Large intestine (tissue), 3 donors: ENCODE results near the gene CNBP. TPM values are rescaled to one million over a fixed set of nuclear protein-coding genes. Genes with fewer than 3 reads are reported as not detected.
"Not testable (repeated sequence)": the region's sequence is repeated elsewhere in the genome, so short reads cannot be mapped to it uniquely, and the experiment has no call there.

Source experiments
- DNase-seq, 2 donors: peaks; one replicate each; pipeline versions ENCODE4 v3.0.0 to v3.0.0-alpha.2; 2013
- H3K27ac ChIP-seq: one replicate; pipeline ENCODE4 v1.5.1; 2013; ENCODE audit warnings: low read length
- H3K27me3 ChIP-seq: 2 replicates; pipeline ENCODE4 v1.6.1; 2013; ENCODE audit warnings: low read length; ENCODE audit not compliant: control insufficient read depth, insufficient read depth
- H3K36me3 ChIP-seq: 2 replicates; pipeline ENCODE4 v1.6.1; 2013; ENCODE audit warnings: low read length; ENCODE audit not compliant: control insufficient read depth, insufficient read depth
- H3K4me1 ChIP-seq: one replicate; pipeline ENCODE4 v1.6.1; 2013; ENCODE audit warnings: low read length; ENCODE audit not compliant: control insufficient read depth, insufficient read depth
- H3K4me3 ChIP-seq: one replicate; pipeline ENCODE4 v1.5.1; 2013; ENCODE audit warnings: low read length
- H3K9me3 ChIP-seq: one replicate; pipeline ENCODE4 v1.6.1; 2013; ENCODE audit warnings: mild to moderate bottlenecking, low read depth, low read length, moderate library complexity; ENCODE audit not compliant: control insufficient read depth
- WGBS: methylation state at CpG from one replicate; pipeline ENCODE4 v1.1.5; 2013; ENCODE audit warnings: low lambda C conversion rate; ENCODE audit not compliant: insufficient coverage; 5-methylcytosine and 5-hydroxymethylcytosine counted together
- polyA plus RNA-seq: library from polyadenylated mRNA; unstranded; fragments of 120-200 nt; gene quantifications from one replicate; pipeline ENCODE4 v1.2.1, GENCODE V29; 2013

Gene CNBP
- polyA plus RNA-seq, 1 donor = 310 TPM

GRCh38 chr3:129189793-129190192 lies 6.1 kb upstream of the CNBP start:
- H3K4me1 ChIP-seq, H3K27me3 ChIP-seq, H3K4me3 ChIP-seq, H3K27ac ChIP-seq, H3K9me3 ChIP-seq, H3K36me3 ChIP-seq, DNase-seq: not testable (repeated sequence)
- WGBS = no CpG with 5 or more reads among the region's 8 CpGs

GRCh38 chr3:129187857-129188256 lies 4.2 kb upstream of the CNBP start:
- DNase-seq = no peak
- no CpG with 5 or more reads among the region's 1 CpG for WGBS
- no peak overlapping the region for H3K27ac ChIP-seq
- no peaks in the 10 kb centered on the region for H3K9me3 ChIP-seq
- H3K4me3 ChIP-seq = no peak overlapping the region
- no peaks in the 10 kb centered on the region for H3K36me3 ChIP-seq
- no peaks in the 10 kb centered on the region for H3K27me3 ChIP-seq
- H3K4me1 ChIP-seq = peaks cover 14% of the 10 kb centered on the region

- Histone ChIP-seq H3K9me3 (no peaks in the 10 kb centered on the region), H3K27me3 (no peaks in the 10 kb centered on the region), H3K27ac (peak overlapping the region; percentile 79), H3K4me1 (peaks cover 14% of the 10 kb centered on the region), H3K36me3 (no peaks in the 10 kb centered on the region), H3K4me3 (no peak overlapping the region)
- peak; percentile 58 to 83 for DNase-seq
- 33% methylated on average over 1 of the region's 3 CpGs for WGBS
Measured at GRCh38 chr3:129185783-129186182, 2.1 kb upstream of the CNBP start.

- not testable (repeated sequence) for H3K9me3 ChIP-seq, H3K36me3 ChIP-seq, H3K27me3 ChIP-seq, DNase-seq
- peak overlapping the region; percentile 62 for H3K4me3 ChIP-seq
- WGBS = 80% methylated on average over 2 of the region's 20 CpGs
- peaks cover 20% of the 10 kb centered on the region for H3K4me1 ChIP-seq
- peak overlapping the region; percentile 79 for H3K27ac ChIP-seq
Measured at GRCh38 chr3:129184784-129185542, 1.3 kb upstream of the CNBP start.

- peaks cover 3% of the 10 kb centered on the region for H3K36me3 ChIP-seq
- H3K27me3 ChIP-seq = no peaks in the 10 kb centered on the region
- DNase-seq = peak in 1 of 2 donors; percentile 32
- H3K4me1 ChIP-seq = peaks cover 24% of the 10 kb centered on the region
- no CpG with 5 or more reads among the region's 5 CpGs for WGBS
- peak overlapping the region; percentile 62 for H3K4me3 ChIP-seq
- no peaks in the 10 kb centered on the region for H3K9me3 ChIP-seq
- H3K27ac ChIP-seq = peak overlapping the region; percentile 79
Measured at GRCh38 chr3:129184396-129184657, 631 bp upstream of the CNBP start.

- peaks cover 33% of the 10 kb centered on the region for H3K4me1 ChIP-seq
- peaks cover 9% of the 10 kb centered on the region for H3K36me3 ChIP-seq
- peak overlapping the region; percentile 98 for H3K4me3 ChIP-seq
- no peaks in the 10 kb centered on the region for H3K27me3 ChIP-seq
- WGBS = 0% methylated on average over 1 of the region's 24 CpGs
- peak overlapping the region; percentile 98 for H3K27ac ChIP-seq
- DNase-seq = peak in 1 of 2 donors; percentile 48
- H3K9me3 ChIP-seq = no peaks in the 10 kb centered on the region
Measured at GRCh38 chr3:129182390-129183185, 1.1 kb downstream of the CNBP start.

- H3K4me3 ChIP-seq = peak overlapping the region; percentile 98
- no peak for DNase-seq
- peaks cover 9% of the 10 kb centered on the region for H3K36me3 ChIP-seq
- H3K9me3 ChIP-seq = no peaks in the 10 kb centered on the region
- H3K27ac ChIP-seq = peak overlapping the region; percentile 98
- peaks cover 33% of the 10 kb centered on the region for H3K4me1 ChIP-seq
- no peaks in the 10 kb centered on the region for H3K27me3 ChIP-seq
- WGBS = 9% methylated on average over 3 of the region's 3 CpGs
Measured at GRCh38 chr3:129181819-129182218, 1.9 kb downstream of the CNBP start.

GRCh38 chr3:129180461-129180860 lies 3.2 kb downstream of the CNBP start:
- peak overlapping the region; percentile 98 for H3K27ac ChIP-seq

GRCh38 chr3:129176051-129176450 lies 7.6 kb downstream of the CNBP start:
- peaks cover 19% of the 10 kb centered on the region for H3K4me1 ChIP-seq
- peaks cover 32% of the 10 kb centered on the region for H3K36me3 ChIP-seq
- no peak overlapping the region for H3K27ac ChIP-seq
- no peaks in the 10 kb centered on the region for H3K27me3 ChIP-seq
- no peaks in the 10 kb centered on the region for H3K9me3 ChIP-seq
- no peak overlapping the region for H3K4me3 ChIP-seq
- no peak for DNase-seq
- no CpG with 5 or more reads among the region's 1 CpG for WGBS

More at GRCh38 chr3:129180461-129180860, 3.2 kb downstream of the CNBP start:
- DNase-seq = peak in 1 of 2 donors; percentile 16
- no peak overlapping the region for H3K4me3 ChIP-seq
- H3K36me3 ChIP-seq = peaks cover 20% of the 10 kb centered on the region
- no peaks in the 10 kb centered on the region for H3K9me3 ChIP-seq
- peaks cover 28% of the 10 kb centered on the region for H3K4me1 ChIP-seq
- WGBS = no CpG with 5 or more reads among the region's 1 CpG
- no peaks in the 10 kb centered on the region for H3K27me3 ChIP-seq

- DNase-seq = no peak
- 80% methylated on average over 1 of the region's 4 CpGs for WGBS
- Histone ChIP-seq H3K9me3 (no peaks in the 10 kb centered on the region), H3K36me3 (peaks cover 48% of the 10 kb centered on the region), H3K4me1 (peaks cover 5% of the 10 kb centered on the region), H3K27me3 (no peaks in the 10 kb centered on the region), H3K27ac (no peak overlapping the region), H3K4me3 (no peak overlapping the region)
Measured at GRCh38 chr3:129173725-129174124, 10.0 kb downstream of the CNBP start.
